ENCODE measurements around the gene COL1A1.

GRCh38 chr17:50196826-50197225, 4.6 kb downstream of the COL1A1 start:
- TF ChIP-seq POLR2A (IDR thresholded peaks at IDR 0.05), result no peak
- TF ChIP-seq CTCF (IDR thresholded peaks at IDR 0.05), result no peak

Data from body of pancreas (tissue), 4 donors.